HG02840 (cell line): ENCODE results near the gene FRYL.

Experiments used
- ATAC-seq: cut with Tn5 transposase; IDR thresholded peaks from one replicate; pipeline ENCODE4 v1.9.1; 2021; ENCODE audit warnings: mild to moderate bottlenecking, moderate library complexity, moderate number of reproducible peaks; ENCODE audit not compliant: unreplicated experiment, low FRiP score

The FRYL gene

GRCh38 chr4:48570646-48571220 is 209.3 kb downstream of the FRYL start:
- no peak for ATAC-seq

GRCh38 chr4:48566034-48566384 is 214.1 kb downstream of the FRYL start:
- ATAC-seq: no peak

- ATAC-seq: no peak
These were observed 214.6 kb downstream of the FRYL start for GRCh38 chr4:48565362-48566033.

- no peak for ATAC-seq
These were observed 215.9 kb downstream of the FRYL start for GRCh38 chr4:48564151-48564550.

- ATAC-seq: no peak
These were observed 221.3 kb downstream of the FRYL start for GRCh38 chr4:48558819-48559218.

- no peak for ATAC-seq
These were observed 222.1 kb downstream of the FRYL start for GRCh38 chr4:48558026-48558425.

- no peak for ATAC-seq
These were observed 222.6 kb downstream of the FRYL start for GRCh38 chr4:48557478-48557877.

GRCh38 chr4:48556268-48556667 is 223.8 kb downstream of the FRYL start:
- no peak for ATAC-seq

- ATAC-seq: no peak
These were observed 225.5 kb downstream of the FRYL start for GRCh38 chr4:48554606-48555005.

GRCh38 chr4:48553720-48554119 is 226.4 kb downstream of the FRYL start:
- no peak for ATAC-seq

- ATAC-seq: no peak
These were observed 233.7 kb downstream of the FRYL start for GRCh38 chr4:48546336-48546735.

GRCh38 chr4:48543796-48544195 is 236.3 kb downstream of the FRYL start:
- ATAC-seq: no peak

- ATAC-seq: no peak
These were observed 237.2 kb downstream of the FRYL start for GRCh38 chr4:48542888-48543287.

GRCh38 chr4:48539597-48539996 is 240.5 kb downstream of the FRYL start:
- no peak for ATAC-seq

- no peak for ATAC-seq
These were observed 241.7 kb downstream of the FRYL start for GRCh38 chr4:48538358-48538757.

- ATAC-seq: no peak
These were observed 253.7 kb downstream of the FRYL start for GRCh38 chr4:48526406-48526805.

GRCh38 chr4:48518143-48518542 is 261.9 kb downstream of the FRYL start:
- ATAC-seq: no peak

GRCh38 chr4:48509543-48509942 is 270.5 kb downstream of the FRYL start:
- ATAC-seq: no peak

GRCh38 chr4:48506716-48507115 is 273.4 kb downstream of the FRYL start:
- no peak for ATAC-seq

- ATAC-seq: no peak
These were observed 275.7 kb downstream of the FRYL start for GRCh38 chr4:48504352-48504751.

GRCh38 chr4:48504026-48504330 is 276.1 kb downstream of the FRYL start:
- ATAC-seq: no peak

GRCh38 chr4:48503233-48504025 is 276.6 kb downstream of the FRYL start:
- ATAC-seq: no peak
